Liver (tissue), 2 donors: Measurements from ENCODE around the gene OR10A3.

Experiments
- TF ChIP-seq, protein P1 (sequence below): fragments of 150-350 bp; IDR thresholded peaks from 2 replicates; pipeline ENCODE4 v1.5.1; 2017; ENCODE audit warnings: improper control_type of control experiment, low read depth, low read length; ENCODE audit not compliant: missing input control
- TF ChIP-seq, protein P2 (sequence below): IDR thresholded peaks from 2 replicates; pipeline ENCODE4 v1.6.1; 2016; ENCODE audit warnings: antibody characterized with exemption, mild to moderate bottlenecking
- donor health status: healthy.

GRCh38 chr11:7968686-7969085 lies 27.2 kb upstream of the OR10A3 start:
- TF ChIP-seq, protein P1, sequence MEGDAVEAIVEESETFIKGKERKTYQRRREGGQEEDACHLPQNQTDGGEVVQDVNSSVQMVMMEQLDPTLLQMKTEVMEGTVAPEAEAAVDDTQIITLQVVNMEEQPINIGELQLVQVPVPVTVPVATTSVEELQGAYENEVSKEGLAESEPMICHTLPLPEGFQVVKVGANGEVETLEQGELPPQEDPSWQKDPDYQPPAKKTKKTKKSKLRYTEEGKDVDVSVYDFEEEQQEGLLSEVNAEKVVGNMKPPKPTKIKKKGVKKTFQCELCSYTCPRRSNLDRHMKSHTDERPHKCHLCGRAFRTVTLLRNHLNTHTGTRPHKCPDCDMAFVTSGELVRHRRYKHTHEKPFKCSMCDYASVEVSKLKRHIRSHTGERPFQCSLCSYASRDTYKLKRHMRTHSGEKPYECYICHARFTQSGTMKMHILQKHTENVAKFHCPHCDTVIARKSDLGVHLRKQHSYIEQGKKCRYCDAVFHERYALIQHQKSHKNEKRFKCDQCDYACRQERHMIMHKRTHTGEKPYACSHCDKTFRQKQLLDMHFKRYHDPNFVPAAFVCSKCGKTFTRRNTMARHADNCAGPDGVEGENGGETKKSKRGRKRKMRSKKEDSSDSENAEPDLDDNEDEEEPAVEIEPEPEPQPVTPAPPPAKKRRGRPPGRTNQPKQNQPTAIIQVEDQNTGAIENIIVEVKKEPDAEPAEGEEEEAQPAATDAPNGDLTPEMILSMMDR, result no peak
- TF ChIP-seq, protein P2, sequence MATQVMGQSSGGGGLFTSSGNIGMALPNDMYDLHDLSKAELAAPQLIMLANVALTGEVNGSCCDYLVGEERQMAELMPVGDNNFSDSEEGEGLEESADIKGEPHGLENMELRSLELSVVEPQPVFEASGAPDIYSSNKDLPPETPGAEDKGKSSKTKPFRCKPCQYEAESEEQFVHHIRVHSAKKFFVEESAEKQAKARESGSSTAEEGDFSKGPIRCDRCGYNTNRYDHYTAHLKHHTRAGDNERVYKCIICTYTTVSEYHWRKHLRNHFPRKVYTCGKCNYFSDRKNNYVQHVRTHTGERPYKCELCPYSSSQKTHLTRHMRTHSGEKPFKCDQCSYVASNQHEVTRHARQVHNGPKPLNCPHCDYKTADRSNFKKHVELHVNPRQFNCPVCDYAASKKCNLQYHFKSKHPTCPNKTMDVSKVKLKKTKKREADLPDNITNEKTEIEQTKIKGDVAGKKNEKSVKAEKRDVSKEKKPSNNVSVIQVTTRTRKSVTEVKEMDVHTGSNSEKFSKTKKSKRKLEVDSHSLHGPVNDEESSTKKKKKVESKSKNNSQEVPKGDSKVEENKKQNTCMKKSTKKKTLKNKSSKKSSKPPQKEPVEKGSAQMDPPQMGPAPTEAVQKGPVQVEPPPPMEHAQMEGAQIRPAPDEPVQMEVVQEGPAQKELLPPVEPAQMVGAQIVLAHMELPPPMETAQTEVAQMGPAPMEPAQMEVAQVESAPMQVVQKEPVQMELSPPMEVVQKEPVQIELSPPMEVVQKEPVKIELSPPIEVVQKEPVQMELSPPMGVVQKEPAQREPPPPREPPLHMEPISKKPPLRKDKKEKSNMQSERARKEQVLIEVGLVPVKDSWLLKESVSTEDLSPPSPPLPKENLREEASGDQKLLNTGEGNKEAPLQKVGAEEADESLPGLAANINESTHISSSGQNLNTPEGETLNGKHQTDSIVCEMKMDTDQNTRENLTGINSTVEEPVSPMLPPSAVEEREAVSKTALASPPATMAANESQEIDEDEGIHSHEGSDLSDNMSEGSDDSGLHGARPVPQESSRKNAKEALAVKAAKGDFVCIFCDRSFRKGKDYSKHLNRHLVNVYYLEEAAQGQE, result no peak
